Uterus (tissue), 4 donors: ENCODE results near the gene ST8SIA5. TPM values are rescaled to one million over a fixed set of nuclear protein-coding genes. Genes with fewer than 3 reads are reported as not detected.
"Not testable (repeated sequence)": the region's sequence is repeated elsewhere in the genome, so short reads cannot be mapped to it uniquely, and the experiment has no call there.

Source experiments
- DNase-seq, 2 donors: peaks; one replicate each; pipeline ENCODE4 v3.0.0-alpha.2; 2019 to 2020
- H3K27ac ChIP-seq, 2 donors: fragments of 200-600 bp; sonication (generic); 1 replicate in 1 of 2; 2 replicates in 1 of 2; pipeline ENCODE4 v1.5.1; 2016 to 2018
- H3K27me3 ChIP-seq, 2 donors: fragments of 200-600 bp; sonication (generic); one replicate each; pipeline ENCODE4 v1.5.1; 2018 to 2019; ENCODE audit warnings: control low read depth in 1 of 2
- H3K36me3 ChIP-seq, 2 donors: fragments of 200-600 bp; sonication (generic); one replicate each; pipeline ENCODE4 v1.5.1; 2019; ENCODE audit warnings: control low read depth in 1 of 2
- H3K4me1 ChIP-seq, 2 donors: fragments of 200-600 bp; sonication (generic); one replicate each; pipeline ENCODE4 v1.5.1; 2018 to 2019; ENCODE audit warnings: control low read depth in 1 of 2
- H3K4me3 ChIP-seq, 2 donors: fragments of 200-600 bp; sonication (generic); 1 replicate in 1 of 2; 2 replicates in 1 of 2; pipeline ENCODE4 v1.5.1; 2018 to 2019; ENCODE audit warnings: mild to moderate bottlenecking in 1 of 2
- H3K9me3 ChIP-seq, 2 donors: fragments of 200-600 bp; sonication (generic); one replicate each; pipeline ENCODE4 v1.5.1; 2019; ENCODE audit warnings: control low read depth in 1 of 2
- CTCF ChIP-seq, 4 experiments: fragments of 200-600 bp in 2 of 4; fragments of 450-650 bp in 2 of 4; sonication (generic) in 2 of 4; IDR thresholded peaks; one replicate each; pipeline ENCODE4 v1.5.1; 2016 to 2019; ENCODE audit warnings: antibody characterized with exemption in 4 of 4, mild to moderate bottlenecking in 2 of 4, moderate library complexity in 1 of 4
- POLR2A ChIP-seq, 2 donors: fragments of 450-650 bp; IDR thresholded peaks; one replicate each; pipeline ENCODE4 v1.6.1; 2016; ENCODE audit warnings: antibody characterized with exemption in 2 of 2, mild to moderate bottlenecking in 1 of 2, moderate library complexity in 1 of 2
- intact Hi-C: fragments of 100-400 bp; cut with DNase I; formaldehyde crosslinking; loops from one replicate; pipeline ENCODE4 v1.15.1; 2023; ENCODE audit warnings: low total_unique reads
- total RNA-seq, 4 donors: library from RNA; depleted of rRNA in 3 of 4; stranded (reverse); fragments of >200 nt in 3 of 4; gene quantifications; one replicate each; pipeline versions ENCODE4 v1.1.0 to v1.2.4, GENCODE V29; 2014 to 2023
- donor health status: DM: yes; HTN: yes; CAD: no.

The ST8SIA5 gene
- under 1 TPM in 1 of 4 donors, not detected in 3; 0.76 TPM for total RNA-seq

DNA sequence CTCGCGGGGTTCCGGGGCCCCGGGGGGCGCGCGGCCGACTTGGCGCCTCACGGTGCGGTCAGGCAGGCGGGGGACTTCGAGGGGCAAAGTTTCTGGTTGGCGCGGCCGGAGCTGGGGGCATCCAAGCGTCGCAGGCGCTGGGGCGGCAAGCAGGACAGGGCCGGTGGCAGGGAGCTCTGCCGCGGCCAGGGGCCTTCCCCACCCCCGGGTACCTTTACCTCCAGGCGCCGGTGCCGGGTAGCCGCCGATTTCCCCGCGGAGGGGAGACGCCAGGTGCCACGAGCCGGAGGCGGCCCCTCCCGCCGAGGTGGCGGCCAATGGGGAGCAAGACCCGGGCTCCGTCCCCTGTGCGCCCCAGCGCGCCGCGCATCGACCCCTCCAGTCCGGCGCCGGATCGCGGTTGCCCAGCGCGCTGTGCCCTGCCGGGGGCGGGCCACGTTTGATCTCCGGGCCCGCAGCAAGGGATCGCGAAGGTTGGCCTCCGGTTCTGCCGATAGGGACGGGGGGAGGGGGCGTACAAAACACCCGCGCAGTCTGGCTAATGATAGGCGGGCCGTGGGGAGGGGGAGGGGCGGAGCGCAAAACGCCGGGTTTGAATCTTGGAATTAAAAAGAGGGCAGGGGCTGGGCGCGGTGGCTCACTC lies at the start of gene ST8SIA5:
ST8SIA5 (minus strand) TSS at position 495 of the 643 bp plus-strand sequence. CDS start 545 bp downstream, outside the sequence.
- Histone ChIP-seq H3K9me3 (no peaks in the 10 kb centered on the region), H3K4me1 (peaks cover 0 to 17% of the 10 kb centered on the region in 2 donors), H3K36me3 (no peaks in the 10 kb centered on the region), H3K27me3 (peaks cover 0 to 11% of the 10 kb centered on the region in 2 donors), H3K27ac (no peak within 1 kb of the TSS), H3K4me3 (no peak within 1 kb of the TSS)
- intact Hi-C loops: no loop called here
- TF ChIP-seq POLR2A (IDR thresholded peaks at IDR 0.05) (no peak), CTCF (IDR thresholded peaks at IDR 0.05) (no peak)
- no peak for DNase-seq

- H3K27ac ChIP-seq, H3K27me3 ChIP-seq, H3K4me1 ChIP-seq, intact Hi-C loops, DNase-seq, H3K36me3 ChIP-seq, H3K9me3 ChIP-seq, H3K4me3 ChIP-seq: not testable (repeated sequence)
Measured at GRCh38 chr18:46795945-46796344, 39.1 kb upstream of the ST8SIA5 start.

- TF ChIP-seq POLR2A (IDR thresholded peaks at IDR 0.05) (no peak), CTCF (IDR thresholded peaks at IDR 0.05) (no peak)
- Histone ChIP-seq H3K27me3 (no peaks in the 10 kb centered on the region), H3K4me1 (no peaks in the 10 kb centered on the region), H3K4me3 (no peak overlapping the region), H3K27ac (no peak overlapping the region), H3K36me3 (no peaks in the 10 kb centered on the region), H3K9me3 (no peaks in the 10 kb centered on the region)
- intact Hi-C loops: no loop called here
- no peak for DNase-seq
Measured at GRCh38 chr18:46794607-46795006, 37.8 kb upstream of the ST8SIA5 start.

GRCh38 chr18:46793565-46793964 lies 36.7 kb upstream of the ST8SIA5 start:
- H3K27ac ChIP-seq: no peak overlapping the region
- H3K36me3 ChIP-seq: no peaks in the 10 kb centered on the region
- DNase-seq: no peak
- H3K4me1 ChIP-seq: no peaks in the 10 kb centered on the region
- no peaks in the 10 kb centered on the region for H3K9me3 ChIP-seq
- TF ChIP-seq CTCF (IDR thresholded peaks at IDR 0.05): no peak
- TF ChIP-seq POLR2A (IDR thresholded peaks at IDR 0.05): no peak
- no peak overlapping the region for H3K4me3 ChIP-seq
- no peaks in the 10 kb centered on the region for H3K27me3 ChIP-seq
- intact Hi-C loops: no loop called here

GRCh38 chr18:46789088-46789487 lies 32.2 kb upstream of the ST8SIA5 start:
- Histone ChIP-seq H3K4me3 (no peak overlapping the region), H3K27me3 (no peaks in the 10 kb centered on the region), H3K4me1 (no peaks in the 10 kb centered on the region), H3K9me3 (no peaks in the 10 kb centered on the region), H3K36me3 (no peaks in the 10 kb centered on the region), H3K27ac (no peak overlapping the region)
- TF ChIP-seq POLR2A (IDR thresholded peaks at IDR 0.05) (no peak), CTCF (IDR thresholded peaks at IDR 0.05) (no peak)
- no peak for DNase-seq
- intact Hi-C loops: no loop called here

DNA sequence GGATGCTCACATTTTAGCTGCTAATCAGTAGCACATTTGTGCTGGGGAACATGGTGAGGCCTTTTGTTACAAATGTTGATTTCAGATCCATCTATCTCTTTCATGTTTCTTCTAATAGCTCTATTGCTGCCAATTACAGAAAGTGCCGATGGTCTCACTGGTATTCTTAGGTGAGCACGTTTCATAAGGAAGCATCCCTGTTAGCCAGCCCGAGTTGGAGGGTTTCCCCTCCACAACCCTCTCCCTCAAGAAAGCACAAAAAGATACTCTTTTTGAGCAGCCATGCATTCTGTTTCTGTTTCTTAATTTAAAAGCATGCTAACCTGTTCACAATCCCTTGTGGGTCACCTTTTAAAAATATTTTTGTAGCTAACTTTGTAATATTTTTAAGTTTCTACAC lies 30.8 kb upstream of the ST8SIA5 start:
- no peaks in the 10 kb centered on the region for H3K27me3 ChIP-seq
- H3K9me3 ChIP-seq: no peaks in the 10 kb centered on the region
- no peaks in the 10 kb centered on the region for H3K36me3 ChIP-seq
- TF ChIP-seq POLR2A (IDR thresholded peaks at IDR 0.05) (no peak), CTCF (IDR thresholded peaks at IDR 0.05) (no peak)
- DNase-seq: no peak
- intact Hi-C loops: no loop called here
- H3K27ac ChIP-seq: no peak overlapping the region
- no peak overlapping the region for H3K4me3 ChIP-seq
- no peaks in the 10 kb centered on the region for H3K4me1 ChIP-seq
